ENCODE data around the gene TCAF1.
"Not testable (repeated sequence)": the region's sequence is repeated elsewhere in the genome, so short reads cannot be mapped to it uniquely, and the experiment has no call there.

The TCAF1 gene

DNA sequence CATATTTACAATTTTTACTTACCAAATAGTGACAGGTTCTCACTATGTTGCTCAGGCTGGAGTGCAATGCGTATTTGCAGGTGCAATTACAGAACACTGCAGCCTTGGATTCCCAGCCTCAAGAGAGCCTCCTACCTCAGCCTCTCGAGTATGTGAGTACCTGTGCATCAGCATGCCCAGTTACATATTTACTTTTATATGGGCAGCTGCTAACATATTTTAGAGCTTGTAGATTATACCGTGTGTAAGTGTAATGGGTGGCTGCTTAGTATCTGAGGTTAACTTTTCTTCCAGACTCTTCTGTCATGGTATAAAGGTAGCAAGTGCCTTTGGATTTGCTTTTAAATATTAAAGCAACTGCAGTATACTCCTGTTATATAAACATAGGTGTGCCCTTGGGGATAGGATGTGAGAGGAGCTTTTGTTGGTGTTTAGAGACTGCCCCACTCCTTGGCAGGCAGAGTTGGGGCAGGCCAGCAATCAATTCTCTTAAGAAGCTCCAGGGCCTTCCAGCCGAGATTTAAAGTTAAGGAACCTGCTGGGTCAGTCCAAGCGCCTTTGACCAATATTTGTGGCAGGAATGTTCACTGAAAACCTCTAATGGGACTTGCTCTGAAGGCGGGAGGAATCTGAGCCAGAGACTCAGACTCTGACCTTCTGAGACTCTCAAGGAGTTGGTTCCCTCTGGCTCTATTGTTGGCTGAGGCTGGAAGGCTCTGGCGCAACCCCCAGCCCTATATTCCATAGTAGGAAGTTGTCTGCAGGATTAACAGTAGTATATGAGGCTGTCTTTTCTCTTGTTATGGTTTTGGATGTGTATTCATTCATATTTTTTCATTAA is 77.5 kb downstream of the TCAF1 start:
- not testable (repeated sequence) for H3K36me3 ChIP-seq; DNase-seq; H3K4me1 ChIP-seq; H3K9me3 ChIP-seq; H3K27me3 ChIP-seq; H3K4me3 ChIP-seq (ENCODE audit: low read depth, low read length)

- H3K4me3 ChIP-seq (ENCODE audit: low read depth, low read length); H3K4me1 ChIP-seq; H3K9me3 ChIP-seq; H3K27me3 ChIP-seq; DNase-seq; H3K36me3 ChIP-seq: not testable (repeated sequence)
Observed at GRCh38 chr7:143823634-143824294, 78.2 kb downstream of the TCAF1 start.

- not testable (repeated sequence) for H3K27me3 ChIP-seq; H3K9me3 ChIP-seq; DNase-seq; H3K36me3 ChIP-seq; H3K4me3 ChIP-seq (ENCODE audit: low read depth, low read length); H3K4me1 ChIP-seq
Observed at GRCh38 chr7:143821392-143822277, 80.3 kb downstream of the TCAF1 start.

GRCh38 chr7:143817873-143818272 is 84.1 kb downstream of the TCAF1 start:
- H3K36me3 ChIP-seq; DNase-seq; H3K4me1 ChIP-seq; H3K4me3 ChIP-seq (ENCODE audit: low read depth, low read length); H3K9me3 ChIP-seq; H3K27me3 ChIP-seq: not testable (repeated sequence)

DNA sequence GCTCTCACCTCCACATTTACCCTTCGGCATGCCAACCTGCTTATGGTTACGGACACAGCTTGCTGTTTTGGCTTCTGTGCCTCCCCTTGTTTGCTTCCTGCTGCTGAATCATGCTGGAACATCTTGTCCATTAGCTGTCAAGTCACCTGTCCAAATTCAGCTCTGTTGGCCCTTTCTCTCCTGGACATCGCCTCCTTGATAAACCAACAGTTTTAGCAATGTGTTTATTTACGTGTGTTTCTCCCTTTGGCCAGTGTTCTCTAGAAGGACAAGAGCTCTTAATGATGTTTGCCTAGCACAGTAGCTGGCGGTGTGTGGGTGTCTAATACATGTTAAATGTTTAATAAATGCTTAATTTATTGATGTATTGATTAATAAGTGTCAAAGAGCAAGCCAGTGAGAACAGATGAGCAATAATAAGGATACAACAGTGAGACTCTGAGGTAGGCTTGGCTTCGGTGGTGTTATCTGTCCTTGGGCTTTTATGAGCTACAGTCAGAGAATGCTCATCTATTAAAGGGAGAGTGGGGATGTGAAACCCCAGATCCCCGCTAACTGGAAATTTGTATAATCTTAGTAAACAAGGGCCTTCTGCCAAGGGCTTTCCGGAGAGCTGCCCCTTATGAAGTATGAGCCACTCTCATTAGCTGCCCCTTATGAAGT is 85.4 kb downstream of the TCAF1 start:
- not testable (repeated sequence) for H3K27me3 ChIP-seq; H3K9me3 ChIP-seq; DNase-seq; H3K36me3 ChIP-seq; H3K4me1 ChIP-seq; H3K4me3 ChIP-seq (ENCODE audit: low read depth, low read length)

GRCh38 chr7:143810639-143811038 is 91.3 kb downstream of the TCAF1 start:
- H3K27me3 ChIP-seq; H3K9me3 ChIP-seq; H3K4me1 ChIP-seq; DNase-seq; H3K4me3 ChIP-seq (ENCODE audit: low read depth, low read length); H3K36me3 ChIP-seq: not testable (repeated sequence)

- H3K36me3 ChIP-seq; DNase-seq; H3K4me1 ChIP-seq; H3K27me3 ChIP-seq; H3K4me3 ChIP-seq (ENCODE audit: low read depth, low read length); H3K9me3 ChIP-seq: not testable (repeated sequence)
Observed at GRCh38 chr7:143806664-143807071, 95.3 kb downstream of the TCAF1 start.
